Measurements from ENCODE around the gene APBB3.
A peak's percentile ranks its signal among the peaks of the same experiment; 100 is the strongest.

APBB3 gene

DNA sequence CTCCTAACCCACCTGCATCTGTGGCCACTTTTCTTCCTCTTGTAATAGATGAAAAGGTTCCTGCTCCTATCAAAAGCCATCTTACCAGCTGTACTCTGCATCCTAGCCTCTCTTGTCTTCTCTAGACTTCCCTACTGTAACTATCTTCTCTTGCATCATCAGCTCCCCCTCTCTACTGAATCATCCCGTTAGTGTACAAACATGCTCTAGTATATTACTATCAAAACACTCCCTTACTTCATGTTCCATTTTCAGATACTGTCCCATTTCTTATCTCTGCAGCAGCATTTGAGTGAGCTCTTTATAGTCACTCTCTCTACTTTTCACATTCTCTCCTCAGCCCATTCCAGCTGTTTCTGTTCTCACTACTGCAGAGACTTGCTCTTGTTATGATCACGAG is 9.9 kb downstream of the APBB3 start:
- Mint-ChIP-seq H3K4me3 (peak overlapping the region; percentile 29), H3K9me3 (no peaks in the 10 kb centered on the region), H3K4me1 (ENCODE audit: low read depth) (peaks cover 58% of the 10 kb centered on the region), H3K27me3 (ENCODE audit: low read depth) (no peaks in the 10 kb centered on the region), H3K27ac (peak overlapping the region; percentile 72), H3K36me3 (ENCODE audit: low read depth) (peaks cover 43% of the 10 kb centered on the region)

- Mint-ChIP-seq H3K9me3 (no peaks in the 10 kb centered on the region), H3K4me1 (ENCODE audit: low read depth) (peaks cover 62% of the 10 kb centered on the region), H3K36me3 (ENCODE audit: low read depth) (peaks cover 46% of the 10 kb centered on the region), H3K27me3 (ENCODE audit: low read depth) (no peaks in the 10 kb centered on the region), H3K4me3 (peak overlapping the region; percentile 16), H3K27ac (peak overlapping the region; percentile 81)
Measured at GRCh38 chr5:140553657-140554056, 10.7 kb downstream of the APBB3 start.

- H3K4me1 Mint-ChIP-seq (ENCODE audit: low read depth) = peaks cover 64% of the 10 kb centered on the region
- no peak overlapping the region for H3K27ac Mint-ChIP-seq
- no peaks in the 10 kb centered on the region for H3K27me3 Mint-ChIP-seq (ENCODE audit: low read depth)
- H3K36me3 Mint-ChIP-seq (ENCODE audit: low read depth) = peaks cover 46% of the 10 kb centered on the region
- no peaks in the 10 kb centered on the region for H3K9me3 Mint-ChIP-seq
- H3K4me3 Mint-ChIP-seq = no peak overlapping the region
Measured at GRCh38 chr5:140551872-140552271, 12.5 kb downstream of the APBB3 start.

DNA sequence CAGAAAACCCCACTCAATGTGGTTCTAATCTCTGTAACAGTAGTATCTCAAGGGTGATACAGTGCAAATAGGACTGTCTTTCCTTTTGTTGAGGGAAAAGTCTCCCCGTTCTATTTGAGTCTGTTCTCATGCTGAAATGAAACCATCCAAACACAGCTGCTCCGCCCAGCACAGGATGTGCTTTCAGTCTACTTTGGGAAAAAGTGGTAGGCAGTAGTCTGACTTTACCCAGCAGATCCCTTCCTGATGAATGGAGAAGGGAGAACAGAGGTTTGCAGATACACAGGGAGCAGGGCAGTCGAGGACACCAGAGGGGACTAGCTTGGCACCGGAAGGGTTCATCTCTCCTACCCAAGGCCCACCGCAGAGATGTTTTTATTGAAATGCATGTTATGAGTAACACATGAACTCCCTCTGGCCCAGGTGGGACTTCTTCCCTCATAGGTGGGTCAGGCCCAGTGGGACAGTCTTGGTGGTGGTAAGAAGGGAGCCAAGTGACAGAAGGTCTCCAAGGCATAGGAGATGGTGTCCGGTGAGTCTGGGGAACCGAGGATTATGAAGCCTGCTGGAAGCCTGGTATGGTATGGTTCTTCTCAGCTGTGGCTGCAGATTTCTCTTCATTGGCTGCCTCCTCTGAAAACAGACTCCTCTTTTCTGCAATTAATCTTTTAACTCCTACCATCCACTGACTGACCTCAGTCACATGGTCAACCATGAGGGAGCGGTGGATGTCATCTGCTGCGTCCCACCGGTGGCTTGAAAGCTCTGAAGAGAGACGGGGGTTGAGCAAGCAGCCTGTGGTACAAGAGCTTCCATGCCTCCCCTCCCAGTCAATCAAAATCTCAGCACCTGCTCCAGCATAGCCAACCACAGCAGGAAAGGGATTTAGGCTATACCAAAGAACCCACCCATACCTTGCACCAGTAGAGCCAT is 14.0 kb downstream of the APBB3 start:
- Mint-ChIP-seq H3K27me3 (ENCODE audit: low read depth) (no peaks in the 10 kb centered on the region), H3K4me1 (ENCODE audit: low read depth) (peaks cover 57% of the 10 kb centered on the region), H3K4me3 (no peak overlapping the region), H3K27ac (peak overlapping the region; percentile 72), H3K36me3 (ENCODE audit: low read depth) (peaks cover 41% of the 10 kb centered on the region), H3K9me3 (no peaks in the 10 kb centered on the region)

- H3K36me3 Mint-ChIP-seq (ENCODE audit: low read depth) = peaks cover 44% of the 10 kb centered on the region
- peak overlapping the region; percentile 80 for H3K27ac Mint-ChIP-seq
- peaks cover 49% of the 10 kb centered on the region for H3K4me1 Mint-ChIP-seq (ENCODE audit: low read depth)
- H3K27me3 Mint-ChIP-seq (ENCODE audit: low read depth) = no peaks in the 10 kb centered on the region
- H3K9me3 Mint-ChIP-seq = no peaks in the 10 kb centered on the region
- peak overlapping the region; percentile 49 for H3K4me3 Mint-ChIP-seq
Measured at GRCh38 chr5:140549237-140550144, 14.9 kb downstream of the APBB3 start.

DNA sequence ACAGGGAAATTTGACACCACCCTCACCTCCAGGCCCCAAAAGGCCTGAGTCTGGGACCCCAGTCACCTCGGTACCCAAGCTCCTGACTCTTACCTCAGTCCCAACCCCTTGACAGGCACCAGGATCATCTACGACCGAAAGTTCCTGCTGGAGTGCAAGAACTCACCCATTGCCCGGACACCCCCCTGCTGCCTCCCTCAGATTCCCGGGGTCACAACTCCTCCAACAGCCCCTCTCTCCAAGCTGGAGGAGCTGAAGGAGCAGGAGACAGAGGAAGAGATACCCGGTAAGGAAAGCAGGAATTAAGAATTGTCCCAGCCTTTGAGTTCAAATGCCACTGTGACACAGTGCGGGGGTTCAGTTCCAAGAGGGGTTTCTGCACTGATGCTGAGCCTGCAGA is 15.6 kb downstream of the APBB3 start:
- no peaks in the 10 kb centered on the region for H3K9me3 Mint-ChIP-seq
- H3K36me3 Mint-ChIP-seq (ENCODE audit: low read depth) = peaks cover 45% of the 10 kb centered on the region

GRCh38 chr5:140548300-140548688 is 16.1 kb downstream of the APBB3 start:
- no peaks in the 10 kb centered on the region for H3K9me3 Mint-ChIP-seq
- H3K4me1 Mint-ChIP-seq (ENCODE audit: low read depth) = peaks cover 37% of the 10 kb centered on the region
- peak overlapping the region; percentile 89 for H3K27ac Mint-ChIP-seq
- H3K4me3 Mint-ChIP-seq = peak overlapping the region; percentile 80
- peaks cover 41% of the 10 kb centered on the region for H3K36me3 Mint-ChIP-seq (ENCODE audit: low read depth)
- H3K27me3 Mint-ChIP-seq (ENCODE audit: low read depth) = no peaks in the 10 kb centered on the region

More for the DNA sequence above, 15.6 kb downstream of the APBB3 start:
- Mint-ChIP-seq H3K4me1 (ENCODE audit: low read depth) (peaks cover 42% of the 10 kb centered on the region), H3K27ac (peak overlapping the region; percentile 89), H3K27me3 (ENCODE audit: low read depth) (no peaks in the 10 kb centered on the region), H3K4me3 (no peak overlapping the region)

- H3K36me3 Mint-ChIP-seq (ENCODE audit: low read depth) = peaks cover 35% of the 10 kb centered on the region
- no peaks in the 10 kb centered on the region for H3K27me3 Mint-ChIP-seq (ENCODE audit: low read depth)
- H3K4me1 Mint-ChIP-seq (ENCODE audit: low read depth) = peaks cover 31% of the 10 kb centered on the region
- no peaks in the 10 kb centered on the region for H3K9me3 Mint-ChIP-seq
- peak within 1 kb of the TSS; percentile 80 for H3K4me3 Mint-ChIP-seq
- H3K27ac Mint-ChIP-seq = peak within 1 kb of the TSS; percentile 89
Measured at GRCh38 chr5:140547508-140548299, 16.7 kb downstream of the APBB3 start, which contains the start of gene EIF4EBP3. Gene EIF4EBP3 (plus strand): TSS chr5:140547662. CDS start chr5:140547738, 76 bp downstream.

GRCh38 chr5:140546851-140547507 is 17.4 kb downstream of the APBB3 start:
- H3K9me3 Mint-ChIP-seq = no peaks in the 10 kb centered on the region
- peaks cover 34% of the 10 kb centered on the region for H3K36me3 Mint-ChIP-seq (ENCODE audit: low read depth)
- peaks cover 31% of the 10 kb centered on the region for H3K4me1 Mint-ChIP-seq (ENCODE audit: low read depth)

DNA sequence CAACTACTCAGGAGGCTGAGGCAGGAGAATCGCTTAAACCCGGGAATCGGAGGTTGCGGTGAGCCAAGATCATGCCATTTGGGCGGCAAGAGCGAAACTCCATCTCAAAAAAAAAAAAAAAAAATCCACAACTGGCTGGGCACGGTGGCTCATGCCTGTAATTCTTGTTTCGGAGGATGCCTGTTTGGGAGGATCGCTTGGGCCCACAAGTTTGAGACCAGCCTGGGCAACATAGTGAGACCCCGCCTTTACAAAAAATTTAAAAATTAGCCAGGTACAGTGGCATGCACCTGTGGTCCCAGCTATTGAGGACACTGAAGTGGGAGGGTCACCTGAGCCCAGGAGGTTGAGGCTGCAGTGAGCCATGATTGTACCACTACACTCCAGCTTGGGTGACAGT is 18.8 kb downstream of the APBB3 start:
- Mint-ChIP-seq H3K4me1 (ENCODE audit: low read depth) (peaks cover 27% of the 10 kb centered on the region), H3K9me3 (no peaks in the 10 kb centered on the region), H3K36me3 (ENCODE audit: low read depth) (peaks cover 27% of the 10 kb centered on the region), H3K27ac (no peak overlapping the region), H3K27me3 (ENCODE audit: low read depth) (no peaks in the 10 kb centered on the region), H3K4me3 (no peak overlapping the region)

More at GRCh38 chr5:140546851-140547507, 17.4 kb downstream of the APBB3 start:
- Mint-ChIP-seq H3K4me3 (no peak overlapping the region), H3K27me3 (ENCODE audit: low read depth) (no peaks in the 10 kb centered on the region), H3K27ac (peak overlapping the region; percentile 89)

GRCh38 chr5:140544986-140545385 is 19.4 kb downstream of the APBB3 start:
- Mint-ChIP-seq H3K4me1 (ENCODE audit: low read depth) (peaks cover 24% of the 10 kb centered on the region), H3K4me3 (no peak overlapping the region), H3K9me3 (no peaks in the 10 kb centered on the region), H3K36me3 (ENCODE audit: low read depth) (peaks cover 21% of the 10 kb centered on the region), H3K27ac (no peak overlapping the region), H3K27me3 (ENCODE audit: low read depth) (no peaks in the 10 kb centered on the region)

DNA sequence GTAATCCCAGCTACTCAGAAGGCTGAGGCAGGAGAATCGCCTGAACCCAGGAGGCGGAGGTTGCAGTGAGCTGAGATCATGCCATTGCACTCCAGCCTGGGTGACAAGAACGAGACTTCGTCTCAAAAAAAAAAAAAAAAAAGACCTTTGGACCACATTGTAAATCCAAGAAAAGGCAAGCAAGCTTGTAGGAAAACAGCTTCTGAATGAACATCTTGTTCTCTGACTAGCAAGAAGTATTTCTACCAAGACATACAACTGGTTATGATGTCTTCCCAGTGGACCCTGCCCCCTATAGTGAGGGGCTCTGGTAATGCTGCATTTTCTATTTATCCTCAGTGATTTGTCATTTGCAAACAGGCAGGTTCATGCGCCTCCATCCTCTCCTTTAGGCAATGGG is 21.4 kb downstream of the APBB3 start:
- Mint-ChIP-seq H3K27ac (no peak overlapping the region), H3K27me3 (ENCODE audit: low read depth) (no peaks in the 10 kb centered on the region), H3K9me3 (no peaks in the 10 kb centered on the region), H3K4me3 (no peak overlapping the region), H3K4me1 (ENCODE audit: low read depth) (peaks cover 9% of the 10 kb centered on the region), H3K36me3 (ENCODE audit: low read depth) (peaks cover 26% of the 10 kb centered on the region)

GRCh38 chr5:140540227-140540626 is 24.2 kb downstream of the APBB3 start:
- no peak overlapping the region for H3K27ac Mint-ChIP-seq
- H3K36me3 Mint-ChIP-seq (ENCODE audit: low read depth) = peaks cover 35% of the 10 kb centered on the region
- H3K9me3 Mint-ChIP-seq = no peaks in the 10 kb centered on the region

More at GRCh38 chr5:140540227-140540626, 24.2 kb downstream of the APBB3 start:
- H3K4me1 Mint-ChIP-seq (ENCODE audit: low read depth) = peaks cover 1% of the 10 kb centered on the region
- H3K4me3 Mint-ChIP-seq = no peak overlapping the region
- H3K27me3 Mint-ChIP-seq (ENCODE audit: low read depth) = no peaks in the 10 kb centered on the region

Data from T-helper 1 cell treated with Interleukin-12 subunit alpha and Interleukin-12 subunit beta and Interleukin-4 antibody, amounts not matched to agents 30 μg/mL and 1 μg/mL, for 36 hours (primary cell).